Measurements from ENCODE around the gene CHRNA4. TPM values are rescaled to one million over a fixed set of nuclear protein-coding genes. Genes with fewer than 3 reads are reported as not detected.

Gene CHRNA4
- polyA plus RNA-seq, 1 of the 3 experiments (the other 2 are of a cell fraction), result not detected

- TF ChIP-seq FOXJ3 (CRISPR knock-in tag; IDR thresholded peaks at IDR 0.05) (no peak), ZBTB33 (IDR thresholded peaks at IDR 0.05; ENCODE audit: borderline replicate concordance, low read depth) (no peak), SMC3 (IDR thresholded peaks at IDR 0.05; ENCODE audit: low read depth, low read length) (no peak), JUND (IDR thresholded peaks at IDR 0.05) (no peak), FOSL2 (IDR thresholded peaks at IDR 0.05; ENCODE audit: borderline replicate concordance, low read depth) (no peak), RCOR1 (IDR thresholded peaks at IDR 0.05; ENCODE audit: low read length) (no peak), SIN3A (IDR thresholded peaks at IDR 0.05; ENCODE audit: borderline replicate concordance, low read depth, low read length) (no peak), GABPA (IDR thresholded peaks at IDR 0.05; ENCODE audit: low read depth) (no peak), PBX3 (IDR thresholded peaks at IDR 0.05) (no peak), TCF12 (IDR thresholded peaks at IDR 0.05) (no peak), POLR2AphosphoS5 (IDR thresholded peaks at IDR 0.05; ENCODE audit: low read depth, low read length) (no peak), RFX5 (IDR thresholded peaks at IDR 0.05; ENCODE audit: low read length) (no peak), MEF2A (IDR thresholded peaks at IDR 0.05; ENCODE audit: borderline replicate concordance, low read depth) (no peak), TAF1 (IDR thresholded peaks at IDR 0.05; ENCODE audit: borderline replicate concordance, low read depth, low read length) (no peak), NRF1 (IDR thresholded peaks at IDR 0.05; ENCODE audit: low read depth, low read length) (no peak), FOXM1 (IDR thresholded peaks at IDR 0.05; ENCODE audit: low read depth) (no peak)
- TF ChIP-seq, protein P1, sequence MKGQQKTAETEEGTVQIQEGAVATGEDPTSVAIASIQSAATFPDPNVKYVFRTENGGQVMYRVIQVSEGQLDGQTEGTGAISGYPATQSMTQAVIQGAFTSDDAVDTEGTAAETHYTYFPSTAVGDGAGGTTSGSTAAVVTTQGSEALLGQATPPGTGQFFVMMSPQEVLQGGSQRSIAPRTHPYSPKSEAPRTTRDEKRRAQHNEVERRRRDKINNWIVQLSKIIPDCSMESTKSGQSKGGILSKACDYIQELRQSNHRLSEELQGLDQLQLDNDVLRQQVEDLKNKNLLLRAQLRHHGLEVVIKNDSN (IDR thresholded peaks at IDR 0.05; ENCODE audit: borderline replicate concordance, low read depth), result no peak
- TF ChIP-seq, protein P2, sequence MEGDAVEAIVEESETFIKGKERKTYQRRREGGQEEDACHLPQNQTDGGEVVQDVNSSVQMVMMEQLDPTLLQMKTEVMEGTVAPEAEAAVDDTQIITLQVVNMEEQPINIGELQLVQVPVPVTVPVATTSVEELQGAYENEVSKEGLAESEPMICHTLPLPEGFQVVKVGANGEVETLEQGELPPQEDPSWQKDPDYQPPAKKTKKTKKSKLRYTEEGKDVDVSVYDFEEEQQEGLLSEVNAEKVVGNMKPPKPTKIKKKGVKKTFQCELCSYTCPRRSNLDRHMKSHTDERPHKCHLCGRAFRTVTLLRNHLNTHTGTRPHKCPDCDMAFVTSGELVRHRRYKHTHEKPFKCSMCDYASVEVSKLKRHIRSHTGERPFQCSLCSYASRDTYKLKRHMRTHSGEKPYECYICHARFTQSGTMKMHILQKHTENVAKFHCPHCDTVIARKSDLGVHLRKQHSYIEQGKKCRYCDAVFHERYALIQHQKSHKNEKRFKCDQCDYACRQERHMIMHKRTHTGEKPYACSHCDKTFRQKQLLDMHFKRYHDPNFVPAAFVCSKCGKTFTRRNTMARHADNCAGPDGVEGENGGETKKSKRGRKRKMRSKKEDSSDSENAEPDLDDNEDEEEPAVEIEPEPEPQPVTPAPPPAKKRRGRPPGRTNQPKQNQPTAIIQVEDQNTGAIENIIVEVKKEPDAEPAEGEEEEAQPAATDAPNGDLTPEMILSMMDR (IDR thresholded peaks at IDR 0.05), result no peak
- TF ChIP-seq, protein P3, sequence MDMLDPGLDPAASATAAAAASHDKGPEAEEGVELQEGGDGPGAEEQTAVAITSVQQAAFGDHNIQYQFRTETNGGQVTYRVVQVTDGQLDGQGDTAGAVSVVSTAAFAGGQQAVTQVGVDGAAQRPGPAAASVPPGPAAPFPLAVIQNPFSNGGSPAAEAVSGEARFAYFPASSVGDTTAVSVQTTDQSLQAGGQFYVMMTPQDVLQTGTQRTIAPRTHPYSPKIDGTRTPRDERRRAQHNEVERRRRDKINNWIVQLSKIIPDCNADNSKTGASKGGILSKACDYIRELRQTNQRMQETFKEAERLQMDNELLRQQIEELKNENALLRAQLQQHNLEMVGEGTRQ (IDR thresholded peaks at IDR 0.05; ENCODE audit: borderline replicate concordance, low read depth, low read length), result no peak
- H3K9me2 ChIP-seq, result no peaks in the 10 kb centered on the region
- 54% methylated on average over 9 of the region's 13 CpGs for WGBS (ENCODE audit: low lambda C conversion rate)
- DNase-seq, result no peak
- H3K4me2 ChIP-seq, result no peak overlapping the region
- H2AFZ ChIP-seq (ENCODE audit: low read depth), result no peak overlapping the region
- no peaks in the 10 kb centered on the region for H3K79me2 ChIP-seq (ENCODE audit: insufficient read depth)
- H3K36me3 ChIP-seq (replicated peaks in 1 of 2; ENCODE audit: control insufficient read depth in 1 of 2, insufficient read depth in 2 of 2, low read length in 1 of 2), result no peaks in the 10 kb centered on the region
- H3K27ac ChIP-seq (ENCODE audit: low read depth in 2 of 2, low read length in 1 of 2), result no peak overlapping the region
- no peaks in the 10 kb centered on the region for H3K27me3 ChIP-seq (ENCODE audit: insufficient read depth)
- ChIA-PET POLR2A (no interaction called here), CTCF (interaction anchor here (1.2 to 4.0 kb wide), 3 partner anchors 22 to 148 kb away, joined by 3 to 28 read pairs (median 5); no protein-coding TSS in a partner anchor)
- H3K4me1 ChIP-seq (ENCODE audit: control insufficient read depth in 1 of 2, insufficient read depth in 2 of 2, low read depth in 1 of 2, low read length in 1 of 2), result peaks cover 0 to 3% of the 10 kb centered on the region in 2 experiments; a peak in 1 of 4 replicates
- no peaks in the 10 kb centered on the region for H3F3A ChIP-seq (replicated peaks; ENCODE audit: insufficient read depth)
- no peak overlapping the region for H3K4me3 ChIP-seq (ENCODE audit: low read depth in 2 of 2, low read length in 1 of 2)
- H3K9ac ChIP-seq, result no peak overlapping the region
- no peaks in the 10 kb centered on the region for H3K9me3 ChIP-seq
- no peaks in the 10 kb centered on the region for H4K20me1 ChIP-seq (ENCODE audit: insufficient read depth)
Measured at GRCh38 chr20:63330940-63331339, 30.2 kb downstream of the CHRNA4 start.

All from SK-N-SH (cell line).